Adrenal gland (tissue), 12 donors: ENCODE data around the gene SLAMF7. TPM values are rescaled to one million over a fixed set of nuclear protein-coding genes. Genes with fewer than 3 reads are reported as not detected.

Experiments used
- DNase-seq, 7 donors: peaks; one replicate each; pipeline ENCODE4 v3.0.0-alpha.2; 2019 to 2020
- H3K27ac ChIP-seq, 5 donors: fragments of 200-600 bp; sonication (generic) in 4 of 5; 1 replicate in 3 of 5; 2 replicates in 2 of 5; pipeline versions ENCODE4 v1.5.1 to v1.8.0; 2016 to 2020; ENCODE audit warnings: mild to moderate bottlenecking in 1 of 5
- H3K27me3 ChIP-seq: fragments of 200-600 bp; 2 replicates; pipeline ENCODE4 v1.8.0; 2021
- H3K36me3 ChIP-seq, 2 donors: fragments of 200-600 bp; replicated peaks in 1 of 2; 1 replicate in 1 of 2; 2 replicates in 1 of 2; pipeline versions ENCODE4 v1.5.1 to v1.8.0; 2018 to 2022
- H3K4me1 ChIP-seq, 2 donors: fragments of 200-600 bp; replicated peaks in 1 of 2; 1 replicate in 1 of 2; 2 replicates in 1 of 2; pipeline versions ENCODE4 v1.5.1 to v1.8.0; 2018 to 2021
- H3K4me3 ChIP-seq, 4 donors: fragments of 200-600 bp; sonication (generic) in 3 of 4; one replicate each; pipeline ENCODE4 v1.5.1; 2016 to 2018
- H3K9me3 ChIP-seq, 3 donors: fragments of 200-600 bp; sonication (generic) in 1 of 3; replicated peaks in 1 of 3; 1 replicate in 2 of 3; 2 replicates in 1 of 3; pipeline versions ENCODE4 v1.5.1 to v1.8.0; 2016 to 2021
- POLR2A ChIP-seq, 2 donors: fragments of 450-650 bp; IDR thresholded peaks; one replicate each; pipeline ENCODE4 v1.6.1; 2017; ENCODE audit warnings: antibody characterized with exemption in 2 of 2, mild to moderate bottlenecking in 2 of 2, moderate library complexity in 1 of 2
- WGBS, 4 donors: extraction: QIAGEN DNeasy Blood & Tissue Kit in 2 of 4; methylation state at CpG; one replicate each; pipeline versions ENCODE4 v1.1.5 to v1.1.7; 2013 to 2017; 5-methylcytosine and 5-hydroxymethylcytosine counted together
- intact Hi-C, 2 donors: fragments of 100-400 bp; cut with DNase I; formaldehyde crosslinking; loops; one replicate each; pipeline versions ENCODE4 v1.14.1 to v1.15.0; 2022 to 2023
- polyA plus RNA-seq, 3 donors: library from polyadenylated mRNA; stranded (reverse); fragments of 200-250 nt in 2 of 3; fragments of 350-450 nt in 1 of 3; fragmentation: Illumina TruSeq in 1 of 3; extraction: RNeasy Lipid Tissue Mini Kit (QIAGEN cat#74804) in 1 of 3; gene quantifications; one replicate each; pipeline ENCODE4 v1.2.3, GENCODE V29; 2013 to 2014
- total RNA-seq, 9 donors: library from RNA; depleted of rRNA in 4 of 9; stranded (reverse); fragments of >200 nt in 4 of 9; fragments of 120-200 nt in 1 of 9; fragmentation: NEBNext Ultra II Directional in 1 of 9; extraction: Animal tissue kit (Norgen Biotek cat#: 25700) in 1 of 9; gene quantifications; one replicate each; pipeline versions ENCODE4 v1.1.0 to v1.2.4, GENCODE V29; 2013 to 2023
- TF ChIP-seq, protein P1 (sequence below), 6 experiments: fragments of 450-650 bp in 4 of 6; fragments of 200-600 bp in 2 of 6; sonication (generic) in 1 of 6; IDR thresholded peaks; 1 replicate in 5 of 6; 2 replicates in 1 of 6; pipeline versions ENCODE4 v1.5.1 to v1.8.0; 2016 to 2021; ENCODE audit warnings: antibody characterized with exemption in 6 of 6, mild to moderate bottlenecking in 2 of 6, moderate library complexity in 1 of 6
- donor health status: healthy with polysubstance abuse.
- donor health status: Bipolar disorder and iron deficiency.
- donor health status: DM: yes; HTN: yes; CAD: no.
- donor health status: DM: no; HTN: no; CAD: no.
- donor health status: DM: no; HTN: no; CAD: no.
- donor health status: DM: yes; HTN: yes; CAD: no.

The SLAMF7 gene
- total and polyA plus RNA-seq, 12 donors = 0.26 to 3.1 (median 0.85) TPM; not detected in 2

DNA sequence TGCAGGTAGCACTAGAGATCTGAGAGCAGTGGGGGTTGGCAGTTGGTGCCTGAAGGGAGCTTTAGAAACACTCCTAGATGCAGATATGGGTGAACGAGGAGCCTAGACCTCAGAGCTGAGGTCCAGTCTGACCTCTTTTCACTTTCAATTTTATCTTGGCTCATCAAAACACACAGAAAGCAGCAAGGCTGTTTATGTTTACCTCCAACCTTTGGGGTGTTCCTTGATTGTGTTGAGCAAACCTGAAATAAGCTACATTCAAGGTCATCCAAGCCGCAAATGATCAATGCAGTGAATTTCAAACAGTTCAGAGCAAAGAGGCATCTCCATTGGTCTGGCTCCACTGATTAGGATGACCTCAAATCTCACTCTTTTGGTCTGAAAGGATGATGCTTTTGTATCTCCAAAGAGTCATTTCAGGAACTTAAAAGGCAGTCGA is 58.2 kb downstream of the SLAMF7 start:
- TF ChIP-seq, protein P1, sequence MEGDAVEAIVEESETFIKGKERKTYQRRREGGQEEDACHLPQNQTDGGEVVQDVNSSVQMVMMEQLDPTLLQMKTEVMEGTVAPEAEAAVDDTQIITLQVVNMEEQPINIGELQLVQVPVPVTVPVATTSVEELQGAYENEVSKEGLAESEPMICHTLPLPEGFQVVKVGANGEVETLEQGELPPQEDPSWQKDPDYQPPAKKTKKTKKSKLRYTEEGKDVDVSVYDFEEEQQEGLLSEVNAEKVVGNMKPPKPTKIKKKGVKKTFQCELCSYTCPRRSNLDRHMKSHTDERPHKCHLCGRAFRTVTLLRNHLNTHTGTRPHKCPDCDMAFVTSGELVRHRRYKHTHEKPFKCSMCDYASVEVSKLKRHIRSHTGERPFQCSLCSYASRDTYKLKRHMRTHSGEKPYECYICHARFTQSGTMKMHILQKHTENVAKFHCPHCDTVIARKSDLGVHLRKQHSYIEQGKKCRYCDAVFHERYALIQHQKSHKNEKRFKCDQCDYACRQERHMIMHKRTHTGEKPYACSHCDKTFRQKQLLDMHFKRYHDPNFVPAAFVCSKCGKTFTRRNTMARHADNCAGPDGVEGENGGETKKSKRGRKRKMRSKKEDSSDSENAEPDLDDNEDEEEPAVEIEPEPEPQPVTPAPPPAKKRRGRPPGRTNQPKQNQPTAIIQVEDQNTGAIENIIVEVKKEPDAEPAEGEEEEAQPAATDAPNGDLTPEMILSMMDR (IDR thresholded peaks at IDR 0.05) = no peak
- no peak for TF ChIP-seq POLR2A (IDR thresholded peaks at IDR 0.05)
- DNase-seq = no peak
- Histone ChIP-seq H3K4me1 (no peaks in the 10 kb centered on the region), H3K27ac (no peak overlapping the region), H3K36me3 (no peaks in the 10 kb centered on the region), H3K4me3 (no peak overlapping the region), H3K27me3 (no peaks in the 10 kb centered on the region), H3K9me3 (no peaks in the 10 kb centered on the region)
- WGBS, 4 donors = 70 to 78% (median 75%) methylated on average over 3 of the region's 3 CpGs
- intact Hi-C loops = no loop called here

DNA sequence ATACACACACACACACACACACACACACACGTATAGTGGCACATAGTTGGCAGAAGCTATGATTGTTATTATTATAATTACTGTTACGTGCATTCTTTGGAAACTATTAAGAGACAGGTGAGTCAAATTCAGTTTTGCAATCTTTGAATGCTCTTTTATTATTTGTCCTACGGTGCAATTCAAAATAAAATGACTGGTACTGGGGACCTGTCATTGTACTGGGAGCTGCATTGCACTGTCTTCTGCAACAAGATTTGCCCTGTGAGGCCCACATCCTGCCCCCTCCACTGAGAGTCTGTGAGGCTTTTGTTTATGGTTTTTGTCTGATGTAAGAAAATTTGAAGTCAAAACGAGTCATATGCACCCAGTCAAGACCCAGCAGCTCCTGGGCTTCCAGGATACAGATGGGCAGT is 58.8 kb downstream of the SLAMF7 start:
- no peak for DNase-seq
- H3K4me3 ChIP-seq = no peak overlapping the region
- no peak for TF ChIP-seq POLR2A (IDR thresholded peaks at IDR 0.05)
- TF ChIP-seq, protein P1 (IDR thresholded peaks at IDR 0.05) = no peak
- H3K9me3 ChIP-seq = no peaks in the 10 kb centered on the region
- H3K27me3 ChIP-seq = no peaks in the 10 kb centered on the region
- intact Hi-C loops = no loop called here
- H3K27ac ChIP-seq = no peak overlapping the region
- no peaks in the 10 kb centered on the region for H3K4me1 ChIP-seq
- no peaks in the 10 kb centered on the region for H3K36me3 ChIP-seq
- WGBS, 4 donors = 30 to 54% (median 42%) methylated on average over 3 to 4 of the region's 4 CpGs

DNA sequence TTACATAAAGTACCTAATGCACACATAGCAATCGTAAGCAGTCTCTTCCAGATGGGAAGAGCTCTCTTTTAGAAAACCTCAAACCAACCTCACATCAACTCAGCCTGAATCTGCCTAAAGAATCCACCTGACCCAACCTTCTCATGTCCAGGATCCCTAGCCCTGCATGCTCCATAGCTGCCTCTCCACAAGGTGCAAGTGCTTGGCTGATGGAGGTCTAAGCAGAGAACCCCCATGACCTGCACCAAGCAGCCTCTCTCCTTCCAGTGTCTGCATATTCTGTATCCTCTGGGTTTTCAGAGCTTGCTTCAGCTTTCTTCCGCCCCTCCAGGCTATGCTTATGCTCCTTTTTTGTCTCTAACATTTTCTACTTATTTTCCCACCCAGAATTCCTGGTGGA is 59.4 kb downstream of the SLAMF7 start:
- WGBS, 4 donors = 74 to 86% (median 83%) methylated on average over 2 of the region's 2 CpGs
- no peak for DNase-seq
- no peak overlapping the region for H3K4me3 ChIP-seq
- no peaks in the 10 kb centered on the region for H3K36me3 ChIP-seq
- H3K4me1 ChIP-seq = no peaks in the 10 kb centered on the region
- no peak overlapping the region for H3K27ac ChIP-seq
- no peaks in the 10 kb centered on the region for H3K9me3 ChIP-seq
- intact Hi-C loops = no loop called here
- TF ChIP-seq, protein P1 (IDR thresholded peaks at IDR 0.05) = no peak
- TF ChIP-seq POLR2A (IDR thresholded peaks at IDR 0.05) = no peak
- no peaks in the 10 kb centered on the region for H3K27me3 ChIP-seq

DNA sequence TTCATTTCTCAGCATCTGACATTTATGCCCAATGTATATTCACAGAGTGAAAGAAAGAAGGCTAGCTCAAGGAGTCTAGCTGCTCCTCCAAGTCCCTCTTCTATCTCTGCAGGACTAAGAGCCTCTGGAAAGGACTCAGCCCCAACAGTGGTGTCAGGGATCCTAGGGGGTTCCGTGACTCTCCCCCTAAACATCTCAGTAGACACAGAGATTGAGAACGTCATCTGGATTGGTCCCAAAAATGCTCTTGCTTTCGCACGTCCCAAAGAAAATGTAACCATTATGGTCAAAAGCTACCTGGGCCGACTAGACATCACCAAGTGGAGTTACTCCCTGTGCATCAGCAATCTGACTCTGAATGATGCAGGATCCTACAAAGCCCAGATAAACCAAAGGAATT is 60.6 kb downstream of the SLAMF7 start:
- Histone ChIP-seq H3K4me1 (no peaks in the 10 kb centered on the region), H3K27me3 (no peaks in the 10 kb centered on the region), H3K36me3 (no peaks in the 10 kb centered on the region), H3K9me3 (no peaks in the 10 kb centered on the region), H3K27ac (no peak overlapping the region), H3K4me3 (no peak overlapping the region)
- TF ChIP-seq, protein P1 (IDR thresholded peaks at IDR 0.05) = no peak
- TF ChIP-seq POLR2A (IDR thresholded peaks at IDR 0.05) = no peak
- 79 to 90% (median 85%) methylated on average over 4 to 5 of the region's 5 CpGs for WGBS, 4 donors
- no peak for DNase-seq
- intact Hi-C loops = no loop called here
